Activated CD8-positive, alpha-beta memory T cell treated with anti-CD3 and anti-CD28 coated beads for 4 hours (primary cell): ENCODE results near the gene ZNF709.
"Not testable (repeated sequence)": the region's sequence is repeated elsewhere in the genome, so short reads cannot be mapped to it uniquely, and the experiment has no call there.

Source experiments
- DNase-seq, 2 donors: peaks; one replicate each; pipeline ENCODE4 v3.0.0-alpha.2; 2020; ENCODE audit warnings: low read depth in 2 of 2

The ZNF709 gene

DNA sequence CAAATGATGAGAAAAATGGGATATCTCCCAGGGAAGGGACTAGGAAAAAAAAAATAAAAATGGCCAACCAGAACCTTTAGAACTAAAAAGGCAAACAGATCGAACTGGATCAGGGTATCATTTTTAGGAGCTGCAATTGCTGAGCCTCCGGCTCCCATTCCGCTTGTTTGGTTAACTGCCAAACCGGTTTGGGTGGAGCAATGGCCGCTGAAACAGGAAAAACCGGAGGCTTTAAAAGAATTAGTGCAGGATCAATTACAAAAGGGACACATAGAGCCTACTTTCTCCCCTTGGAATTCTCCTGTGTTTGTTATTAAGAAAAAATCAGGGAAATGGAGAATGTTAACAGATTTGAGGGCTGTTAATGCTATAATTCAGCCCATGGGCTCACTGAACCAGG lies 31.1 kb downstream of the ZNF709 start:
- no peak for DNase-seq

DNA sequence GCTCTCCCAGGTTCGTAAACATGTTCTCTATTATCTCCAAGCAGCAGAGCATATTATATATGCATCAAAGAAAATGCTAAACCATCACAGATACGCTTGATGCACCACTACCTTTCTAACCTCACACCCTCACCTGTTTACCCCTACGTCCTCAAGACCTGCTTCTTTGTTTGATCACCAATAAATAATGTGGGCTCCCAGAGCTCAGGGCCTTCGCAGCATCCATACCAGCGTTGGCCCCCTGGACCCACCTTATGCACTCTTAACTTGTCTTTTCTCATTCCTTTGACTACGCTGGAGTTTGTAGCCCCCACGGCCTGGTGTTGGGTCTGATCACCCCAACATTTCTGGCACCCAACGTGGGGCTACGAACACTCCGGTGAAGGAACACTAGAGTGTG lies 33.8 kb downstream of the ZNF709 start:
- DNase-seq, result no peak

DNA sequence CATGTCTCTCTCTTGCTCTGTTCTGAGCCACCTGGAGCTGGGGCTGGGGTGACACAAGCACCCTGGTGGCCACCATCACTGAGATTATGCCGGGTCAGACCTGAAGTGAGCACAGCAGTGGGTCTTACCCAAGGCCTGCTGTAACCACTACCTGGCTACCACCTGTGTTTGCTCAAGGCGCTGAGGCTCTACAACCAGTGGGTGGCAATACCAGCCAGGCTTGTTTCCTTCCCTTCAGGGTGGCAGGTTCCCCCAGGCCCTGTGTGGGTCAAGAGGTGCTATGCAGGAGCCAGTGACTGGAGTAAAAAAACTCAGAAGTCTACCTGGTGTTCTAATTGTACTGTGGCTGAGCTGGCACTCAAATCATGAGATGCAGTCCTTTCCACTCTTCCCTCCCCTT lies 35.8 kb downstream of the ZNF709 start:
- DNase-seq, result no peak

DNA sequence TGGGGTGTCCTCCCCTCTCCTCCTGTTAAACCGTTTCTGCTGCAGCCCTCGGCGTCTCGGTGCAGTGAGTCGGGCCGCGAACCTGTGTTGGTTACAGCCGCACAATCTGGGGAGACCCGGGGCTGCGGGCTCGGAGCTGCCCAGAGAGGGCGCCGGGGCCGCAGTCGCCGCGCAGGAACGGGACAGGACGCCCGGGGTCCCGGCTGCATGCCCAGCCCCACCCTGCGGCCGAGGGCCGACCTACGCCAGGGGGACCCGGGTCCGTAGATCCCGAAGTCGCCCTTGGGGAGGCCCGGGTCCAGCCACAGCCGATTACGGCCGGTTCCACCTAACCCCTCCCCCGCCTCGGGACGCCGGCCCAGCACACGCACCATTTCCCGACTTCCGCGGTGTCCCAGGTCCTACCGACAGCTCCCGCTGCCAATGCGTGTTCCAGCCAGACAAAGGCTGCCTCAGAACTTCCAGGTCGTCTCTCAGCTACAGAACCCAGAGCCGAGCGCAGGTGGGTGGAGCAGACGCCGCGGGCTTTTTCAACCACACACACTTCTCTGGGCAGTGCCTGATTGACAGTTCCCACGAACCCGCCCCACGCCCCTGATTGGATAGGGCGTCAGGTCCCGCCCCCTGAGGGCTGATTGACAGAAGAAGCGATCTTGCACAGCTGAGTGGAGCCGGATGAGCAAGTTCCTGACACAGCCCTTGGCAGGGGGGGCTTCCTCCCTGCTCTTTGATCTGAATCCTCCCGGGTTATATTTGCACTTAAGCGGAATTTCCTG lies 43.9 kb downstream of the ZNF709 start, which contains the start of gene ZNF443:
Gene ZNF443 (minus strand): TSS at position 481 of the 776 bp plus-strand sequence. CDS start 107 bp downstream, at position 374.
- DNase-seq, result peak; percentile 98

DNA sequence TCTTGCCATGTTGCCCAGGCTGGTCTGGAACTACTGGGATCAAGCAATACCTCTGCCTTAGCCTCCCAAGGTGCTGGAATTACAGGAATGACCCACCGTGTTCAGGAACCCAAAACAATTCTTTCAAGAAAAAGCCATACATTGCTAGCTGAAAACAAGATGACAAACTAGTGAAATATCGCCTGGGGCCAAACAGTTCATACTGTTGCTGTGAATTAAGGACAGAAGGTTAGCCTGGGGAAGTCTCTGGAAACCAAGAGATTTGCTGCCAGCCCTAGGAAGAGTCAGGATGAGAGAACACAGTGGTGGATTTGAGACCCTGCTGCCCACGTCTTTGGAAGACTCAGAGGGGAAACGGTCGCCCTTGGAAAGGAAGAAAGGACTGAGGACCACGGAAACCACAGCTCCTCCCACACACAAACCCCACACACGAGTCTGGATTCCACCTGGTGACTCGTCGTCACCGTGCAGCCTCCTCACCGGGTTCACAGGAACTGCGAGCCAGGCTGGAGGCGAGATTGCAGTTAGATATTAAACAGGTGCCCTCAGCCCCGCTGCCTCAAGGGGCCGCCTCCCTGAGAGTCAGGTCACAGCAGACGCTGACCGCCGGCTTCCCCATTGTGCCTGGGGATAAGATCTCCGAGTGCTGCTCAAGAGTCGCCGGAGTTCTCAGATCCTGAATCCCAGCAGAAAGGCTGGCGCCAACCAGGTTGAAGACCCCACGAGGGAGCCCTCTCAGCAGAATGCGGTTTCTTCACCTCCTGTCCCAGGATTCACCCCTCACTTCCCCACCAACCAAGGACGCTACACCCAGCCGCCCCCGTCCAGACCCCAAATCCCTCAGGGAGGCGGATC lies 44.7 kb downstream of the ZNF709 start:
- peak; percentile 25 to 47 for DNase-seq

DNA sequence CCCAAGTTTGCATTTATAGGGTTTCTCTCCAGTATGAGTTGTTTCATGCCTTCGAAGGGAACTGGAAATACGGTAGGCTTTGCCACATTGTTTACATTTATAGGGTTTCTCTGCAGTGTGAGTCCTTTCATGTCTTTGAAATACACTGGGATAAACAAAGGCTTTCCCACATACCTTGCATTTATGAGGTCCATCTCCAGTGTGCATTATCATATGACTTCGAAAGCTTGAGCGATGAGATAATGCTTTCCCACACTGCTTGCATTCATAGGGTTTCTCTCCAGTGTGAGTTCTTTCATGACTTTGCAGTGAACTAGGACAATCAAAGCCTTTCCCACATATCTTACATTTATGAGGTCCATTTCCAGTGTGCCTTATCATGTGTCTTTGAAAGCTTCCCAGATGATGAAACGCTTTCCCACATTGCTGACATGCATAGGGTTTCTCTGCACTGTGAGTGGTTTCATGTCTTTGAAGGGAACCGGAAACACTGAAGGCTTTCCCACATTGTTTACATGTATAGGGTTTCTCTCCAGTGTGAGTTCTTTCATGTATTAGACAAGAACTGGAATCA lies 53.8 kb downstream of the ZNF709 start:
- DNase-seq, result not testable (repeated sequence)

DNA sequence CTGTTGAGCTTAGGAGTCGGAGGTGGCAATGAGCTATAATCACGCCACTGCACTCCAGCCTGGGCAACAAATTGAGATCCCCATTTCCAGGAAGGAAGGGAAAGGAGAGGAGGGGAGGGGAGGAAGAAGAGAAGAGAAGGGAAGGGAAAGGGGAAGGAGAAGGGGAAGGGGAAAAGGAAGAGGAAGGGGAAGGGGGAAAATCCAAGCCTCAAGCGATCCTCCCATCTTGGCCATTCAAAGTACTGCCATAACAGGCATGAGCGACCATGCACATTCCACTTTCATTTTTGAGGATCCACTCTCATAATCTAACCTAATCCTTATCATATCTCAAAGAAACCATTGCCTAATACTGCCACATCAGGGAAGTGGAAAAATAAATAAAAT lies 58.7 kb downstream of the ZNF709 start:
- DNase-seq, result no peak

DNA sequence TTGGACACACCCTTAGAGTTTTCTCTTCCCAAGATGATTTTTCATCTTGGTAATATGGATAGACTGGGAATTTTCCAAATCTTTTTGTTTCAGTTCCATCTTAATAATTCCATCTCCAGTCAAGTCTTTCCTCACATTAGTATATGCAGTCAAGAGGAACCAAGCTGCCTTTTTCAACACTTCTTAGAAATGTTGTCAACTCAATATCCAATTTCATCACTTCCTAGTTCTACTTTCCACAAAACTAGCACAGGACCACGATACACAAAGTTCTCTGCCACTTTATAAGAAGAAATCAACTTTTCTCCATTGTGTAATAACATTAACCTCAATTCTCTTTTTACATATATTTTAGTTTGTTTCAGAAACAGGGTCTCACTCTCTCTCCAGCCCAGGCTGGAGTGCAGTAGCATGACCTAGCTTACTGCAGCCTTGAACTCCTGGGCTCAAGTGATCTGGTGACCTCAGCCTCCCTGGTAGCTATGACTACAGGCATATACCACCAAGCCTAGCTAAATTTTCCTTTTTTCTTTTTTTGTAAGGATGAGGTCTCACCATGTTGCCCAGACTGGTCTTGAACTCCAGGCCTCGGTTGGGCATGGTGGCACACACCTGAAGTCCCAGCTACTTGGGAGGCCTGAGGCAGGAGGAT lies 59.3 kb downstream of the ZNF709 start:
- no peak for DNase-seq

DNA sequence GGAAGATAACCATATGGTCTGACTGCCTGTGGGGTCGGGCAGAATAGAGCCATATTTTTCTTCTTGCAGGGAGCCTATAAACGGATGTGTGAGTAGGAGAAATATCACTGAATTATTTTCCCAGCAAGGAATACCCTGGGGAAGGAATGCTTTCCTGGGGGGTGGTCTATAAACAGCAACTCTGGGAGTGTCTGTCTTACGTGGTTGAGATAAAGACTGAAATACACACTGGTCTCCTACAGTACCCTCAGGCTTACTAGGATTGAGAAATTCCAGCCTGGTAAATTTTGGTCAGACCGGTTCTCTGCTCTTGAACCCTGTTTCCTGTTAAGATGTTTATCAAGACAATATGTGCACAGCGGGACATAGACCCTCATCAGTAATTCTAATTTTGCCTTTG lies 67.3 kb downstream of the ZNF709 start:
- DNase-seq, result not testable (repeated sequence)

DNA sequence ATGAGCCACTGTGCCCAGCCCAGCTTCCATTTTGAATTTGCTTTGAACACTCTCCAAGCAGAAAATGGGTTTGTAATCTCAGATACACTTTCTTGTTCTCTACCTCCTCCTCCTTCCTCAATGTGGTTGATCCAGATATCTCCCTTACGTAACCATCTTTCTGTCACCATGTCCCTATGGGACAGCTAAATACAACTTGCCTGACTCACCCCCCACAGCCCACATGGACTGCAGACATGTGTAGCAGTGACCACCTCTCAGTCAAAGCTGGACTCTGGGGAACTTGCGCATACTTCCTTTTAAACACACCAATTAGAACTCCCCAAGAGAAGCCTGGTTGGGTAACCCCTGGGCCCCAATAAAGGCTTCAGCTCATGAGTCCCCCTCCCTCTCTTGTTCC lies 72.7 kb downstream of the ZNF709 start:
- no peak for DNase-seq
